Stimulated activated CD8-positive, alpha-beta memory T cell treated with anti-CD3 and anti-CD28 coated beads, Interleukin-2, amount 100 ng/mL, for 48 hours (primary cell): Measurements from ENCODE around the gene KCNN1.
"Not testable (repeated sequence)": the region's sequence is repeated elsewhere in the genome, so short reads cannot be mapped to it uniquely, and the experiment has no call there.

Experiments used
- DNase-seq, 2 donors: peaks; one replicate each; pipeline ENCODE4 v3.0.0-alpha.2; 2020; ENCODE audit warnings: low read depth in 2 of 2

The KCNN1 gene

GRCh38 chr19:17966550-17967256 is at the start of gene KCNN1:
Gene KCNN1, plus strand, starts transcription at chr19:17967107. Its CDS starts 6,782 bp downstream, at chr19:17973889.
- no peak for DNase-seq

GRCh38 chr19:17918151-17918550 is 48.8 kb upstream of the KCNN1 start:
- not testable (repeated sequence) for DNase-seq

GRCh38 chr19:17919122-17919521 is 47.8 kb upstream of the KCNN1 start:
- not testable (repeated sequence) for DNase-seq

GRCh38 chr19:17920527-17920926 is 46.4 kb upstream of the KCNN1 start:
- no peak for DNase-seq

- no peak for DNase-seq
These were observed 44.8 kb upstream of the KCNN1 start for GRCh38 chr19:17922138-17922537.

- no peak for DNase-seq
These were observed 40.9 kb upstream of the KCNN1 start for GRCh38 chr19:17926044-17926443.

GRCh38 chr19:17929056-17929455 is 37.9 kb upstream of the KCNN1 start:
- no peak for DNase-seq

- no peak for DNase-seq
These were observed 35.2 kb upstream of the KCNN1 start for GRCh38 chr19:17931532-17932191.

- DNase-seq = peak; percentile 87 to 89
These were observed 34.2 kb upstream of the KCNN1 start, which contains the start of gene CCDC124 for GRCh38 chr19:17932485-17933338. Gene CCDC124, plus strand, starts transcription at chr19:17933015. Its CDS starts 3,406 bp downstream, at chr19:17936421.

- DNase-seq = no peak
These were observed 33.3 kb upstream of the KCNN1 start for GRCh38 chr19:17933414-17934129.

GRCh38 chr19:17936379-17936778 is 30.5 kb upstream of the KCNN1 start:
- DNase-seq = no peak

GRCh38 chr19:17937371-17937900 is 29.5 kb upstream of the KCNN1 start:
- DNase-seq = no peak

GRCh38 chr19:17938092-17938845 is 28.6 kb upstream of the KCNN1 start:
- DNase-seq = peak; percentile 68 to 76

GRCh38 chr19:17942181-17942580 is 24.7 kb upstream of the KCNN1 start:
- DNase-seq = no peak

GRCh38 chr19:17942582-17943273 is 24.2 kb upstream of the KCNN1 start:
- no peak for DNase-seq

- DNase-seq = no peak
These were observed 23.4 kb upstream of the KCNN1 start for GRCh38 chr19:17943274-17944221.

- no peak for DNase-seq
These were observed 22.6 kb upstream of the KCNN1 start for GRCh38 chr19:17944301-17944700.

- no peak for DNase-seq
These were observed 19.7 kb upstream of the KCNN1 start for GRCh38 chr19:17946965-17947784.
